Forelimb muscle (tissue), 1 donor: ENCODE data around the gene ZMIZ1. TPM values are rescaled to one million over a fixed set of nuclear protein-coding genes. Genes with fewer than 3 reads are reported as not detected.

Experiments used
- DNase-seq: peaks from one replicate; pipeline ENCODE4 v3.0.0-alpha.2; 2013; ENCODE audit warnings: low read depth
- polyA plus RNA-seq: library from polyadenylated mRNA; unstranded; fragments of 120-200 nt; gene quantifications from one replicate; pipeline ENCODE4 v1.2.1, GENCODE V29; 2013; ENCODE audit not compliant: insufficient read length

The ZMIZ1 gene
- polyA plus RNA-seq, 1 donor = 29.8 TPM

DNA sequence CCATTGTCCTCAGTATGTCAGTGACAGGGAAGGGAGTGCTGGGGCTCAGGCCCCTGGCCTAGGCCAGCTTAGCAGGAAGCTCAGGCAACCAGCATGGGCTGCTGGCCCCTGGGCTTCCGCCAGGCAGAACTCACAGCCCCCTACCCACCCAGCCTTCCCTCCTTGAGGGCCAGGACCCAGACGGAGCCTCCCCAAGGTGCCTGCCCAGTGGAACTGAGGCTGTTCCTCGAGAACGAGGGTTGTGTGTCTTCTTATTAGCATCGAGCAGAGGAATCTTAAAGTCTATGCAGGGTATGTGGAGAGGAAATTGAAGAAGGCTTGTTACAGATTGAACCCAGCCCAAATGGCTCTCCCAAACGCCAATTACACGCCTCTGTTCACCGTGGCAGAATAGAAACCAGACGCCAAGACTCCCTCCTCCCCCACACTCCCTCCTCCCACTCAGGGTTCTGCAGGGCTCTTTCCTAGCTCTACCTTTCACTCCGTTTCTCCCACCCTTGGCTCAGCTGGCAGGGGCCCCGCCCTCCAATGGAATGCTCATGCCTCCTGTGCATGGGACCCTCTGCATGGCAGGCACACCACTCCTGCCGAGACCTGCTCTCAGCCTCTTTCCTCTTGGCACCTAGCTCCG lies 134.4 kb downstream of the ZMIZ1 start:
- no peak for DNase-seq

DNA sequence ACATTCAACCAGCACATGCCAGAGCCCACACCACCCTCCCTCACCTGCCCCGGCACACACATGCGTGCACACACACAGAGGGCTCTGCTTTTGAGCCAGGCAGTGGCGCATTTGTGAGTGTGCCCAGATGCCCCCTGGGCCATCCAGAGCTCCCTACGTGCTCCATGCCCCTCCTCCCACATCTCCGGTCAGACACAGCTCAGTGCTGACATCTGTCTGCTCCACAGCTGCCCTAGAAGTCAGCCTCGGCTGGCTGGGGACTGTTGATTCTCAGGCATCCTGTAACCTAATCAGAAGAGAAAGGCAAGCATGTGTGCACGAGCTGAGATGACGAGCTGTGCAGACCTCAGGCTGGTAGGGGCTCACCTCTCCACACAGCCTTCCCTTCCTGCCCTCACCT lies 135.1 kb downstream of the ZMIZ1 start:
- no peak for DNase-seq

DNA sequence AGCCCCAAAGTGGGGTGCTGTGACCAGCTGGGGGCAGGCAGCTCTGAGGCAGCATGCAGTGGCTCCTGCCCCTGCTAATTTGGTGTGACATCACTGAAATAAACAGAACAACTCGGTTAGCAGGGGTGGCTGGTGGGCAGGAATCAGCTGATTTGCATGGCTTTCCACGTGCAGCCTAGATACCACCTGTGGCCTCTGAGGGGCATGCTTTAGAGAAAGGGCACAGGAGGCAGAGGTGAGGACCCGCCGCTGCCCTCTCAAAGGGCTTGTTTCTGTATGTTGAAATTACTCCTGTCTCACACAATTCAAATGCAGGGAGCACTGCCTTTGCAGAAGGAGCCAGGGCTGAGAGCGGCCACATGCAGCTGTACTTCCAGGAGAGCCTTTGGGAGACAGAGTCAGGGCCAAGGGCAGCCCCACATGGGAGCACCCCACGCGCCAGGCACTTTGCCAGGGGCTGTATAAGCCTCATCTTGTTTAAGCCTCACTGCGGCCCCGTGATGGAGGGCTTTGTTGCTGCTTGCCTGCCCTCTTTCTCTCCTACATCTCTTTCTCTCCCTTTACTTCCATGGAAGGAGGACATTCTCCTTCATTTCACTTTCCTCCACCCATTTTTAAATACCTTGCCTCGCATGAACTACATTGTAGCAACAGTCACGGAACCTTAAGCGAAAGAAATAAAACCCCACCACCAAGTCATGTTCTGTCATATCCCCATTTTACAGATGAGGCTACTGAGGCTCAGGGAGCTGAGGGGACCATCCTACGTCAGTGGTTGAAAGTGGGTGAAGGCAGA lies 137.7 kb downstream of the ZMIZ1 start:
- DNase-seq = no peak

DNA sequence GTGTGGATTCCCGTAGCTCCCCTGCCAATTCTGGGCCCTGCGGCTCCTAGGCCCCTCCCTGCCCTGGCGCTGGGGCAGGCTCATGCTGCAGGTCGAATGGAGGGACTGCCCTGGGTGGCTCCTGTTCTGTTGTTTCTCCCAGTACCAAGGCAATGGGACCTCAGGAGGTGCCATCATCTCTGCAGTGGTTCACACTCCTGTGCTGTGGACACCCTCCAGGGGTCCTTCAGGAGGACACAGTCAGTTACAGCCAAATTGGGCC lies 138.3 kb downstream of the ZMIZ1 start:
- no peak for DNase-seq

DNA sequence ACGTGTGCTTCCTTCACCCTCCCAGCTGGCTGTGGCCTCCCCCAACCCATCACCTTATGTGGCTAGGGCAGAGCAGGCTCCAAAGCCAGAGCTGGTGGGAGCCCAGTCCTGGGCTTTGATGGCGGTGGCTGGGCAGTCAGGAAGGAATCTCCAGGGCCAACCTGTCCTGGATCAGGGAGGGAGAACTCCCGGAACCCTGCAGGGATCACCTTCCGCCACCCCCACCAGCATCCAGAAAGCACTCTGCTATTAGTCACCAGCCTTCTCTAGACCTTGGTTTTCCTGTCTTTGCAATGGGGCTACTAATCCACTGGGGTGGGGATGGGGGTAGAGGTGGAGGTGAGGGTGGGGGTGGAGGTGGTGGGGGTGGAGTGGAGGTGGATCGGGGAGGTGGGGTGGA lies 139.0 kb downstream of the ZMIZ1 start:
- no peak for DNase-seq

DNA sequence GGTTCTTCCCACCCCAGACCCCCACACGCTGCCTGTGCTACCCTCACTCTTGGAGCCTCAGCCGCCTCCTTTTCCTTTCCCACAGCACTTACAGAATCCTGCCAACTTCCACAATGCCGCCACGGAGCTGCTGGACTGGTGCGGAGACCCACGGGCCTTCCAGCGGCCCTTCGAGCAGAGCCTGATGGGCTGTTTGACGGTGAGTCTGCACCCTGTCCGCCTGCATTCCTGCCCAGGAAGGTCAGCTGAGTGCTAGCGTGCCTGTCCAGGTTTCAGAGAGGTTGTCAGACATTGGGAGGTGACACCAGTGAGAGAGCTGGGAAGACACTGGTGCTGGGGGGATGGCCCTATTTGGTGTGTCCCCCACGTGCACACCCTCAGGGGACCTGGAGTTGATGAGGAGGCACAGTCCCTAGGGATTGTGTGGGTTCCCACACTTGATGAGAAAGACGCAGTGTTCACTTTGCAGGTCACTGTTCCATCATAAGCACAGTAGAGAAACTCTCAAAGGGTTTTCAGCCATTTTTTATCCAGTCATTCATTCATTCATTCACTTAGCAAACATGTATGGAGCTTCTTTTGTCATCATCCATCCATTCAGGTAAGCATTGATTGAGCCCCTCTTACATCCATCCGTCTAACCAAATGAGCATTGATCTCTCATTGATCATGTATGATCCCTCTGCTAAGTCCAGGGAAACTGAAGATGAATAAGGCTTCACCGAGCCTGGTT lies 139.7 kb downstream of the ZMIZ1 start:
- DNase-seq = no peak

DNA sequence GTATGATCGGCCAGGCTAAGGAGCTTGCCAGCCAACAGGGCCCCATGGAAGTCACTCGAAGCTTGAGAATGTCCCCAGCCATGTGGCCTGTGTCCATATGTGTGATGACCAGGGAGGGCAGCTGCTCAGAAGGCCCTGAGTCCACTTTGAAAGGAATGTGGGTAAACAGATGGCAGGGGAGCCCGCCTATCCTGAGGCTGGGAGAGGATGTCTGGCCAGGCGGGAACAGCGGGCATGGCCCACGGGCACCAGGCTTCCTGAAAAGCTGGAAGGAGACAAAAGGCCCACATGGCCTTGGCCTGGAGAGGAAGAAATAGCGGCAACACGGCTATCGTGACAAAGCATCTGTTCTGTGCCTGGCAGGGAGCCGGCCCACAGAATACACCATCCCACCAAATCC lies 140.6 kb downstream of the ZMIZ1 start:
- DNase-seq = no peak

DNA sequence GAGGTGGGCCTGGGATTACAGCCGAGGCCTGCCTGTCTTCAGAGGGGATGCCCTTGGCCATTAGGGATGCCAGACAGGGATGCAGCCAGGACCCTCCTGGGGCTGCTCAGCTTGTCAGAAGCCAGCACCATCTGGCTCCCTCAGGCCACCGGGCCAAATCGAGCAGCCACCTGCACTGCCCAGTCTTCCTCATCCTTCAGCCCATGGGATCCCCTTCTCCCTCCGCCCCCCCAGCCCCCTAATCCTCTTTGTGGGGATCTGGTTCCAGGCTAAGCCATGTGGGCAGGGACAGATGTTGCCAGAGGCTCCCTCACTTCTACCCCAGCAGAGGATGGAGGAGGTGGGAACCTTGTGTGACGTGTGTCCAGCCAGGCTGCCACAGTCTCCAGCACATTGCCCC lies 141.1 kb downstream of the ZMIZ1 start:
- DNase-seq = no peak

DNA sequence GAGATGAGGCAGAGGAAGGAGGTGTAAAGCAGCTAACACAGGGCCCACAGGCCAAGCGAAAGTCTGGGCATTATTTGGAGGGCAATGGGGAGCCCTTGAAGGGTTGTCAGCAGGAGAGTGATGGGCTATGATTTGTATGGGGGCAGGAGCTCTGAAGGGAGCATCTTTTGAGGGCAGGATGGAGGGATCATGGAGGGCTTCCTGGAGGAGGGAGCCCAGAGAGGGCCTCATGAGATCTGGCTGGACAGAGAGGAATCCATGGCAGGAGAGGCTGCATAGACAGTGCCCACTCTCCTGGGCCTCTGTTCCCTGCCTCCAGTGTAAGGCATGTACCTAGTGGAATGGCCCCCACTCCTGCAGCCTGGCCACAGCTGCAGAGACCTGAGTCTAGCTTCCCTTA lies 141.9 kb downstream of the ZMIZ1 start:
- DNase-seq = no peak

DNA sequence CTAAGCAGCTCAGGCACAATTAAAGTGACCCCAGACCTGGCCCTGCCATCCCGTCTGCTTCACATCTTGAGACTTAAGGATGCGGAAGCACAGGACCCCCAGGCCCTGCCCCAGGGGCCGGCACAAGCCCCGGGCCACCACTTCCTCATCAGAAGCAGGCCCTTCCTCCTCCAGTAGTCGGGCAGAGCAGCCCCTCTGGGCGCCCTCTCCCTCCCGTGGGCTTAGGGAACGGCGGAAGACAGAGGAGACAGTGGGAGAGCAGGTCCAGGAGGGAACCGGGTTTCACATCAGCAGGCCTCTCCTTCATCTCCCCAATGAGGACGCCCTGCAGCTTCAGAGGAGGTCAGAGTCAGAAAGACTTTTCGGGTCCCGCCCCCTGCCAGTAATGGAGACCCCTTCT lies 142.8 kb downstream of the ZMIZ1 start:
- no peak for DNase-seq

DNA sequence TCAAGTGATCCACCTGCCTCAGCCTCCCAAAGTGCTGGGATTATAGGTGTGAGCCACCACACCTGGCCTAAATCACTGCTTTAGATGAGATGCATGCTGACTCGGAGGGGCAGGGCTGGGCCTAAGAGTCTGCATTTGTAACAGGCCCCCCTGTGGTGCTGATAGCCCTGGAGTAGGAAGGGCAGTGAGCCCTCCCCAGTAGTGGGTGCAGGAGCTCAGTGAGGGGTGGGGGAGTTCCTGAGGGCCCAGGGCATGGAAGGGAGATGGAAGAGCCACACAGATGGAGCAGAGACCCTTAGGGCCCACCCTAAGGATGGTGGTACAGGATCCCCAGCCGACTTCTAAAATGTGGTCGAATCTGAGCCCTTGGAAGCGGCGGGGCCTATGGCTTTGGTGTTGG lies 146.8 kb downstream of the ZMIZ1 start:
- no peak for DNase-seq

DNA sequence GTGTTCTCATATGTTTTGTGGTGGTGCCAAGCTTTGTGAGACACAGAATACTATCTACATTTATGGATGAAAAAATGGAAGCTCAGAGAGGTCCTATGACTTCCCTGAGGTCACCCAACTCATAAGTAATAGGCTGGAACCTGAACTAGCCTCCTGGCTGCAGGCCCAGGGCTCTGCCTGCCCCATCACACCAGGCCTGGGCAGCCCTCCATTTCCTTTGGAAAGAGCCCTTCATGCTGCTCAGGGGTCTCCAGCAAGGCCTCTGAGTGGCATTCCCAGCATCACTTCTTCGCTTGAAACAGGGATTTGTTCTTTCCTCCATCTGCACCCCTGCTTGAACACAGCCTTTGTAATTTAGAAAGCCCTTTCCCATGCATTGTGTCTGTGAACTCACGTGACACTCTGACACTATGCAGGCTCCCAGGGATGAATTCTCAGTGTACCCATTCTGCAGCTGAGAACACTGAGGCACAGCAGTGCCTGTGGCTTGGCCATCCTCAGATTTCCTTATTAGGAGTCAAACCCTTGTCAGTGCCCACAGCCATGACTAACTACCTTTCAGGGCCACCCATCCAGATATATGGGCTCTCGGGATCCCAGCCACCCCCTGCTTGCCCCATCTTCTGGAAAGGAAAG lies 150.7 kb downstream of the ZMIZ1 start:
- DNase-seq = no peak

DNA sequence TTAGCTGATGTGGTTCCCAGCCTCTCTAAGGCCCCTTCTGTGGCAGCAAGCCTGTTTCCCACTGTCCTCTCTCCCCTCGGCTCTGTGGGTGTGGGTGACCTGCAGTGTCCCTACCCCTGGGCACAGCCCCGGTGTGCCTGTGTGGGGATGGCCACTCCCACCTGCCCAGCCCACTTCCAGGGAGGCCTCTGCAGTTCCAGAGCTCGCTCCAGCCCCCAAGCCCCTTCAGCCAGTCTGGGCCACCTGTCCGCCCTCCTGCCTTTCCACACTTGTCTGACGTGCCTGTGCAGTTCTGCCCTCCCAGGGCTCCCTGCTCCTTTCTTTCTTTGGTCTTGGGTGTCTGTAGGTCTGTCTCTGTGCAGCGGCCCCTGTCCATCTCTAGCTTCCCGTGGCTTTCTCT lies 151.5 kb downstream of the ZMIZ1 start:
- DNase-seq = no peak

DNA sequence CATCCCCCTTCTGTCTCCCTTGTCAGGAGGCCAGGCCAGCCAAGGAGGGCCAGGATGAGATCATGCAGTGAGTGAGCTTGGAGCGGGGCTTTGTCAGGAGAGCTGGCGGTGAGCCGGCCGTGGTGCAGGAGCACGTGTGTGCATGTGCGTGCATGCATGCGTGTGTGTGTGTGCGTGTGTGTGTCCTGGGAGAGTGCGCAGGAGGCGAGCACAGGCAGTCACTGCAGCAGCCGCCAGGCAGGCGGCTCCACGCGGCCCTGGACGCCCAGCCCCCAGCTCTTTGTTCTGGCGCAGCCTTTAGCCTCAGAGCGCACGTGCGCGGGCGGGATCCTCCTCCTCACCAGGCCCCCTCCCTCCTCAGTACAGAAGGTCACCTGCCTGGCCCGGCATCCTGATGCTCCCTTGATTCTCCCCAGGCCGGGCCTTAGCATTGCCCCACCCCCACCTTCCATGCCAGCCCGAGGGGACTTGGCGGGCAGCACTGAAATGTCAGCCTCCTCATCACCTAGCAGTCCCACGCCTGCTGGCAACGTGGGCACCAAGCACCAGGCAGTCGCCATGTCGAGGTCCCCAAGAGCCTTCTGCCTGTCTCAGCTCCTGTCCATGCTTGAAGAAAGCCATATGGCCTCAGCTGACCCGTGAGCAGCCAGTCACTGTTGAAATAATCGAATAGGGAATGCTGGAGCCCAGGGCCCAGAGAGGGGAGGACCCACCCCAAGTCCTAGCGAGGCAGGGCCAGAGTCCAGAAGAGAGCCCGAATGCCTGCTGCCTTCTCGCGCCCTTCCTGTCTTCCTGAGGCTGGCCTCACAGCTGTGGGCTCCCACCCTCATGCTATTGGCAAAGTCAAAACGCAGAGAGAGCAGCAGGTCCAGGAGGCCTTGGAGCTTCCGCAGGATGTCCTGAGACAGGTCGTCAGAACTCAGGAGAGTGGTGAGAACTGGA lies 152.6 kb downstream of the ZMIZ1 start:
- peak; percentile 76 for DNase-seq

DNA sequence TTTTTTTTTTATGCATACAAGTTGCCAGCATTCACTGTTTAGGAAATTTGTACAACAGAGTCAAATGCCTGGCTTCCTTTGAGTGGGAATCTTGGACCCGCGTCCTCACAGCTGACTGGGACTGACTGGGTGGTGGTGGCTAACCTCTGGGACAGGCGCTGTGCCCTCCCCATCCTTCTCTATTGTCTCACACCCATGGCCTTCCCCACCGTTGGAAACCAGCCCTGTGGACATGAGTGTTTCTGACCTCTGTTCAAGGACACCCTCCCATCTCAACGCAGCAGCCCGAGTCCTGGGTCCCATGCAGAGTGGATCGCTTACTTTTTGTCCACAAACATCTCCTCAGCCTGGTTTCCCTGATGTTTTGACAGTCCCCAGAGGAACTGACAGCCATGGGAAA lies 153.4 kb downstream of the ZMIZ1 start:
- no peak for DNase-seq

DNA sequence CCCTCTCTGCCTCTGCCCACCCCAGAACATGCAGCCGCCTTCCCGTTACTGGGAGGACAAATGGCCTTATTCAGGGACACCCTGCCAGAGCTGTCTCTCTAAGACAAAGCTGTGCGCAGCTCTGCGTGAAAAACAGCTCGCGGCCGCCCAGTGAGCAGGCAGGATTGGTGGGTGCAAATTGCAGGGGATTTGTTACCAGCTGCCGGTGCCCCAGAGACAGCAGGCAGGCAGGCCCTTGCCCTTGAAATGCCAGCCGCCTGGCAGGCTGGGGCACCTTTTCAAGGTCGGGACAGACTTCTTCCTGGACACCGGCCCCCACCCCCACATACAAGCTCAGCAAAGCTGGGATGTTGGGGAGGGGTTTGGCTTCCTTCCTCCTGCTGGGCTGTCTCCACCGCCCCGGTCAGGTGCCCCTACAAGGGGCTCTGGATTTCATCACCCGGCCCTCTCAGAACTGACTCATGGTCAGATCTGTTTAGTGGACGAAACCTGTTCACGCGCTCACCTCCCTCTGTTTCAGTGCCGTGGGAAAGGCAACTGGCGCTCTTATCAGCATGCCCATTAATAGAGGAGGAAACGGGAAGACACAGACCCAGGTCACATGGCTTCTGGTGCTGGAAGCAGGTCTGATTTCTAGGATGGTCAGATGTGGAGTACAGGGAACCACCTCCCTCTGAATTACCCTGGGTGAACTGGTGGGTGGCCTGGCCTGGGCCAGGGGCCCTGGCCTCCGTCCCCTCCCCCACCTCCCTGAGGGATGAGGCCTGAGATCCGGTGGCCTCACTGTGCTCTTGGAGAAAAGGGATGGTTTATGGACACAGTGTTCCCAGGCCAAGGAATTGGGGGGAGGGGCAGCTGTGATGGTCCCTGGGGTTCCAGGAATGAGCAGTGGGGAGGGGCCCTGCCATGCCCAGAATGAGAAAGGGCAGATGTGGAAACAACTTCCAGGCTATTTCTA lies 154.6 kb downstream of the ZMIZ1 start:
- no peak for DNase-seq

DNA sequence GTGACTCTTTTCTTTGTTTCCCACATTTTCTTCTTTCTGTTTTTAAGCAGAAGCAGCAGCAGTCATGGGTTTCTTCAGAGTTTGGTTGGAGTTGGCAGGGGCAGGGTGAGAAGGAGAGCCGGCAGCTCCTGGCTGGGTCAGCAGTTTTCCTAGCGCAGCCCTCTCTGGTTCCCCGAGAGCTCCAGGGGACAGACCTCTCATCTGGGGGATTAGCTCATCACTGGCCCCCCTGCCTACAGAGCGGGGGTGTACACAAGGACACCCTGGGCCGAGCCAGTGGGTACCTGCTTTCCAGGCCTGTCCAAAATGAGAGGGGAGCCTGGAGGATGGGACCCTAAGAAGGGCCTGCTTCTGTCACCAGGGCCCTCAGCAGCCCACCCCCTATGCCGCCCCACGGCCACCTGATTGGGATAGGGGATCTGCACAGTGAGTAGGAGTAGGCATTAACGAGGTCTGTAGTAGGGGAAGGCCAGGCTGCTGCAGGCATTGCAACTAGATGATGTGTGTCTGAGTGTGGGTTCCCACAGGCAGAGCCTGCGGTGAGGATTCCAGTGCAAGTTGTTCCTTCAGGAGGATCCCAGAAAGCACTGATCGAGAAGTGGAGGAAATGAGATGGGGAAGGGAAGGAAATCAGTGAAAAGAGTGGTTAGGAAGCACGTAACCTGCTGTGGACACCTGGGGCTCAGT lies 155.6 kb downstream of the ZMIZ1 start:
- no peak for DNase-seq

DNA sequence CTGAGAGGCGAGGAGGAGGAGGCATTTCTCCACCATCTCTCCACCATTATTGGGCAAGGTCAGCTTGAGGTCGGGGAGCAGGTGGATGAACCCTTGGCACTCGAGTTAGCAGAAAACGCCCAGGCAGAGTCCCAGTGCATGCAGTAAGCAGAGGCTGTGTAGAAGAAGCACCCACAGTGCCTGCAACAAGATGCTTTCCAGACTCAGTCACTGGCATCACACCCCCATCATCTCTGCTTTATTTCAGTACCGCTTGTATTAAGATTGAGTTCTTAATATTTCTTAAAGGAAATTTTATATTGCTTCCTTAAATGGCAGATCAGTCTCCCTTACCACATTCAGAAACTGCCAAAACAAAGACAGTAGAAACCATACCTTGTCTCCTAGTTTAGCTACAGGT lies 156.2 kb downstream of the ZMIZ1 start:
- DNase-seq = no peak

DNA sequence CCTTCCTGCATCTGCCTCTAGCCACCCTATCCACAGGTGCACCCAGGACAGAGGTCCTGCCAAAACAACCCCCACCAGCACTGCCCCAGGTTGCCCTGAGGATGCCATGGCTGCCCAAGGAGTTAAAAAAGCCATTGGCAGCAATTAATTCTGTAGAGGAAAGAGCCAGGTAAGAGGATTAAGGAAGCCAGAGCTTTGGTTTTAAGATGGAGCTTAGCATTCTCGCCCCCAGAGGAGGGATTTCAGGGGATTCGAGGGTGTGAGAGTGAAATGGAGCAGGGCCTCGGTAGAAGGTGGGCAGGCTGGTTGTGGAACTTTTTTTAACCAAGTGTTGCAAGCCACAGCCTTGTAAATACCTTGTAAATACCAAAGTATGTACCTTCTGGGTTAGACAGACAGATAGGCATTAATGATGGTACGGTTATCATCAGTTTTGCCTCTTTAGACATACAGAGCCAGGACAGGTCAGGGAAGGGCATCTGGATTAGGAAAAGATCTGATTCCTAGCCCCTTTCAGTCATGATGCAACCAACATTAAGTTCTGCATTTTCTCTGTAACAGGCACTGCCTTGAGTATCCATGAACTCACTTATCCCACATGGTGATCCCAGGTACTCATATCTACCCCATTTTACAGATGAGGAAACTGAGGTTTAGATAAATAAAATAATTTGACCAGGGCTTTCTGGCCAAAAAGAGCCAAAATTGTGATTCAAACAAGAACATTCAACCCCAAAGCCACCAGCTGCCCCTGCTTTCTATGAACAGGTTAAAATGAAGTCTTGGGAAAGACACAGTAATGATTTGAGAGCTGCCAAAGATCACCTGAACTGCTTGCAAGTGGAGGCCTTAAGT lies 157.9 kb downstream of the ZMIZ1 start:
- DNase-seq = no peak
